Activated CD4-positive, alpha-beta T cell treated with anti-CD3 and anti-CD28 coated beads for 36 hours (primary cell): ENCODE data around the gene IRX1. TPM values are rescaled to one million over a fixed set of nuclear protein-coding genes. Genes with fewer than 3 reads are reported as not detected.

ENCODE experiments used
- ATAC-seq: fragments of 200-7000 bp; cut with Tn5 transposase; one replicate; pipeline ENCODE4 v1.10.0; 2021; ENCODE audit warnings: mild to moderate bottlenecking, moderate library complexity
- CTCF ChIA-PET: fragments of 350-600 bp; sonication (Branson Sonifier 250); formaldehyde crosslinking; loops from one replicate; lab custom pipeline; 2021; ENCODE audit warnings: antibody characterized with exemption; lab: Charles Lee
- POLR2A ChIA-PET: fragments of 350-600 bp; sonication (Branson Sonifier 250); formaldehyde crosslinking; loops from one replicate; lab custom pipeline; 2021; ENCODE audit warnings: antibody characterized with exemption, inconsistent platforms; lab: Charles Lee
- DNase-seq: peaks from one replicate; pipeline ENCODE4 v3.0.0-alpha.2; 2020
- H3K27ac Mint-ChIP-seq: one replicate; pipeline ENCODE4 v1.8.0; 2021; ENCODE audit warnings: mixed read lengths
- H3K27me3 Mint-ChIP-seq: one replicate; pipeline ENCODE4 v1.8.0; 2021; ENCODE audit warnings: mixed read lengths
- H3K36me3 Mint-ChIP-seq: one replicate; pipeline ENCODE4 v1.8.0; 2021; ENCODE audit warnings: low read depth, mixed read lengths
- H3K4me1 Mint-ChIP-seq: one replicate; pipeline ENCODE4 v1.8.0; 2021; ENCODE audit warnings: mixed read lengths
- H3K4me3 Mint-ChIP-seq: one replicate; pipeline ENCODE4 v1.8.0; 2021; ENCODE audit warnings: mild to moderate bottlenecking, moderate library complexity, mixed read lengths
- H3K9me3 Mint-ChIP-seq: one replicate; pipeline ENCODE4 v1.8.0; 2021; ENCODE audit warnings: low read depth, mixed read lengths
- intact Hi-C, 2 experiments: fragments of 100-400 bp; cut with DNase I in 1 of 2; cut with micrococcal nuclease in 1 of 2; formaldehyde crosslinking; loops; one replicate each; pipeline versions ENCODE4 v1.14.2 to v1.15.1; 2022 to 2024; cut with DNase I, micrococcal nuclease
- total RNA-seq, 2 experiments: library from RNA; stranded (reverse); gene quantifications; one replicate each; pipeline ENCODE4 v1.2.3, GENCODE V29; 2021

Gene IRX1
- total RNA-seq, 2 experiments from 2014 or later, result not detected

- DNase-seq (no peak), ATAC-seq (no peak)
- ChIA-PET POLR2A (no interaction called here), CTCF (no interaction called here)
- H3K27ac Mint-ChIP-seq, result no peak overlapping the region
- H3K36me3 Mint-ChIP-seq, result no peaks in the 10 kb centered on the region
- H3K27me3 Mint-ChIP-seq, result no peaks in the 10 kb centered on the region
- no peak overlapping the region for H3K4me3 Mint-ChIP-seq
- no peaks in the 10 kb centered on the region for H3K4me1 Mint-ChIP-seq
- H3K9me3 Mint-ChIP-seq, result no peaks in the 10 kb centered on the region
- intact Hi-C loops, result no loop called here
These were observed 20.2 kb downstream of the IRX1 start for GRCh38 chr5:3615829-3616228.

- H3K36me3 Mint-ChIP-seq, result no peaks in the 10 kb centered on the region
- no peak overlapping the region for H3K27ac Mint-ChIP-seq
- H3K27me3 Mint-ChIP-seq, result no peaks in the 10 kb centered on the region
- no peaks in the 10 kb centered on the region for H3K4me1 Mint-ChIP-seq
- DNase-seq (no peak), ATAC-seq (no peak)
- H3K4me3 Mint-ChIP-seq, result no peak overlapping the region
- intact Hi-C loops, result no loop called here
- ChIA-PET CTCF (interaction anchor here (0.6 kb wide), 1 partner anchor 994 kb away, joined by 3 read pairs; no protein-coding TSS in a partner anchor), POLR2A (no interaction called here)
- H3K9me3 Mint-ChIP-seq, result no peaks in the 10 kb centered on the region
These were observed 23.9 kb downstream of the IRX1 start for GRCh38 chr5:3619579-3619978.

GRCh38 chr5:3622961-3623360 is 27.3 kb downstream of the IRX1 start:
- Mint-ChIP-seq H3K9me3 (peaks cover 6% of the 10 kb centered on the region), H3K27me3 (no peaks in the 10 kb centered on the region), H3K27ac (no peak overlapping the region), H3K36me3 (no peaks in the 10 kb centered on the region), H3K4me1 (no peaks in the 10 kb centered on the region), H3K4me3 (no peak overlapping the region)
- POLR2A ChIA-PET, result no interaction called here
- CTCF ChIA-PET, result no interaction called here
- DNase-seq (no peak), ATAC-seq (no peak)
- intact Hi-C loops, result no loop called here

- DNase-seq (no peak), ATAC-seq (no peak)
- H3K27ac Mint-ChIP-seq, result no peak overlapping the region
- intact Hi-C loops, result no loop called here
- no peaks in the 10 kb centered on the region for H3K36me3 Mint-ChIP-seq
- ChIA-PET CTCF (interaction anchor here (0.6 to 0.7 kb wide), 2 partner anchors 245 to 1728 kb away, joined by 3 read pairs; no protein-coding TSS in a partner anchor), POLR2A (no interaction called here)
- H3K9me3 Mint-ChIP-seq, result peaks cover 6% of the 10 kb centered on the region
- no peaks in the 10 kb centered on the region for H3K27me3 Mint-ChIP-seq
- H3K4me3 Mint-ChIP-seq, result no peak overlapping the region
- H3K4me1 Mint-ChIP-seq, result no peaks in the 10 kb centered on the region
These were observed 30.0 kb downstream of the IRX1 start for GRCh38 chr5:3625626-3626025.

- H3K27me3 Mint-ChIP-seq, result no peaks in the 10 kb centered on the region
- POLR2A ChIA-PET, result no interaction called here
- no peak for ATAC-seq
These were observed 38.4 kb downstream of the IRX1 start for GRCh38 chr5:3634061-3634460.

GRCh38 chr5:3639175-3639574 is 43.5 kb downstream of the IRX1 start:
- intact Hi-C loops, result no loop called here
- no peaks in the 10 kb centered on the region for H3K36me3 Mint-ChIP-seq

More at GRCh38 chr5:3634061-3634460, 38.4 kb downstream of the IRX1 start:
- Mint-ChIP-seq H3K4me3 (no peak overlapping the region), H3K27ac (no peak overlapping the region), H3K9me3 (no peaks in the 10 kb centered on the region), H3K4me1 (no peaks in the 10 kb centered on the region), H3K36me3 (no peaks in the 10 kb centered on the region)
- DNase-seq, result no peak
- intact Hi-C loops, result no loop called here
- CTCF ChIA-PET, result no interaction called here

GRCh38 chr5:3642231-3642630 is 46.6 kb downstream of the IRX1 start:
- CTCF ChIA-PET, result no interaction called here
- H3K9me3 Mint-ChIP-seq, result peaks cover 3% of the 10 kb centered on the region
- H3K36me3 Mint-ChIP-seq, result no peaks in the 10 kb centered on the region

More at GRCh38 chr5:3639175-3639574, 43.5 kb downstream of the IRX1 start:
- DNase-seq (no peak), ATAC-seq (no peak)
- peaks cover 1% of the 10 kb centered on the region for H3K9me3 Mint-ChIP-seq
- no peaks in the 10 kb centered on the region for H3K27me3 Mint-ChIP-seq
- ChIA-PET POLR2A (no interaction called here), CTCF (no interaction called here)
- no peak overlapping the region for H3K4me3 Mint-ChIP-seq
- H3K4me1 Mint-ChIP-seq, result no peaks in the 10 kb centered on the region
- H3K27ac Mint-ChIP-seq, result no peak overlapping the region

GRCh38 chr5:3650320-3650719 is 54.7 kb downstream of the IRX1 start:
- intact Hi-C loops, result no loop called here
- DNase-seq, result no peak

More at GRCh38 chr5:3642231-3642630, 46.6 kb downstream of the IRX1 start:
- no peaks in the 10 kb centered on the region for H3K27me3 Mint-ChIP-seq
- H3K4me3 Mint-ChIP-seq, result no peak overlapping the region
- ATAC-seq, result no peak
- intact Hi-C loops, result no loop called here
- POLR2A ChIA-PET, result no interaction called here
- H3K27ac Mint-ChIP-seq, result no peak overlapping the region
- no peaks in the 10 kb centered on the region for H3K4me1 Mint-ChIP-seq
- no peak for DNase-seq

GRCh38 chr5:3650868-3651267 is 55.2 kb downstream of the IRX1 start:
- H3K27me3 Mint-ChIP-seq, result no peaks in the 10 kb centered on the region
- H3K27ac Mint-ChIP-seq, result no peak overlapping the region
- ATAC-seq, result no peak
- H3K4me3 Mint-ChIP-seq, result no peak overlapping the region
- ChIA-PET CTCF (no interaction called here), POLR2A (no interaction called here)
- no peaks in the 10 kb centered on the region for H3K36me3 Mint-ChIP-seq
- intact Hi-C loops, result no loop called here
- peaks cover 2% of the 10 kb centered on the region for H3K9me3 Mint-ChIP-seq
- DNase-seq, result no peak
- H3K4me1 Mint-ChIP-seq, result no peaks in the 10 kb centered on the region

More at GRCh38 chr5:3650320-3650719, 54.7 kb downstream of the IRX1 start:
- Mint-ChIP-seq H3K27me3 (no peaks in the 10 kb centered on the region), H3K4me3 (no peak overlapping the region), H3K36me3 (no peaks in the 10 kb centered on the region), H3K27ac (no peak overlapping the region), H3K9me3 (peaks cover 2% of the 10 kb centered on the region), H3K4me1 (no peaks in the 10 kb centered on the region)
- ChIA-PET CTCF (no interaction called here), POLR2A (no interaction called here)
- ATAC-seq, result no peak
